ENCODE measurements around the gene PDE11A.
"Not testable (repeated sequence)": the region's sequence is repeated elsewhere in the genome, so short reads cannot be mapped to it uniquely, and the experiment has no call there.

PDE11A gene

GRCh38 chr2:177796654-177797415, 275.7 kb downstream of the PDE11A start:
- no peak for TF ChIP-seq CTCF (IDR thresholded peaks at IDR 0.05; ENCODE audit: control insufficient read depth, insufficient read depth, low read depth, low read length, missing control alignments)
- no peak overlapping the region for H3K4me3 ChIP-seq (ENCODE audit: control insufficient read depth, low read depth, low read length)
- no peak for DNase-seq (ENCODE audit: low read depth)

GRCh38 chr2:177796011-177796410, 276.6 kb downstream of the PDE11A start:
- DNase-seq (ENCODE audit: low read depth): no peak
- no peak for TF ChIP-seq CTCF (IDR thresholded peaks at IDR 0.05; ENCODE audit: control insufficient read depth, insufficient read depth, low read depth, low read length, missing control alignments)

GRCh38 chr2:177785143-177785542, 287.4 kb downstream of the PDE11A start:
- not testable (repeated sequence) for H3K4me3 ChIP-seq (ENCODE audit: control insufficient read depth, low read depth, low read length)
- DNase-seq (ENCODE audit: low read depth): peak; percentile 76

More at GRCh38 chr2:177796011-177796410, 276.6 kb downstream of the PDE11A start:
- no peak overlapping the region for H3K4me3 ChIP-seq (ENCODE audit: control insufficient read depth, low read depth, low read length)

- TF ChIP-seq CTCF (IDR thresholded peaks at IDR 0.05; ENCODE audit: control insufficient read depth, insufficient read depth, low read depth, low read length, missing control alignments): no peak
- DNase-seq (ENCODE audit: low read depth): peak; percentile 61
- H3K4me3 ChIP-seq (ENCODE audit: control insufficient read depth, low read depth, low read length): no peak overlapping the region
These were observed 287.9 kb downstream of the PDE11A start for GRCh38 chr2:177784745-177785067.

- no peak for TF ChIP-seq CTCF (IDR thresholded peaks at IDR 0.05; ENCODE audit: control insufficient read depth, insufficient read depth, low read depth, low read length, missing control alignments)
- peak; percentile 71 for DNase-seq (ENCODE audit: low read depth)
- no peak overlapping the region for H3K4me3 ChIP-seq (ENCODE audit: control insufficient read depth, low read depth, low read length)
These were observed 288.5 kb downstream of the PDE11A start for GRCh38 chr2:177783835-177784744.

- no peak for TF ChIP-seq CTCF (IDR thresholded peaks at IDR 0.05; ENCODE audit: control insufficient read depth, insufficient read depth, low read depth, low read length, missing control alignments)
- no peak overlapping the region for H3K4me3 ChIP-seq (ENCODE audit: control insufficient read depth, low read depth, low read length)
- DNase-seq (ENCODE audit: low read depth): no peak
These were observed 289.5 kb downstream of the PDE11A start for GRCh38 chr2:177783091-177783490.

GRCh38 chr2:177782613-177783012, 290.0 kb downstream of the PDE11A start:
- no peak for DNase-seq (ENCODE audit: low read depth)
- no peak overlapping the region for H3K4me3 ChIP-seq (ENCODE audit: control insufficient read depth, low read depth, low read length)
- no peak for TF ChIP-seq CTCF (IDR thresholded peaks at IDR 0.05; ENCODE audit: control insufficient read depth, insufficient read depth, low read depth, low read length, missing control alignments)

All from AG09309 (cell line).